HG02571 (cell line): ENCODE measurements around the gene RAB28.

Experiments used
- ATAC-seq: cut with Tn5 transposase; IDR thresholded peaks from one replicate; pipeline ENCODE4 v1.9.1; 2021; ENCODE audit warnings: mild to moderate bottlenecking, moderate library complexity; ENCODE audit not compliant: unreplicated experiment

The RAB28 gene

DNA sequence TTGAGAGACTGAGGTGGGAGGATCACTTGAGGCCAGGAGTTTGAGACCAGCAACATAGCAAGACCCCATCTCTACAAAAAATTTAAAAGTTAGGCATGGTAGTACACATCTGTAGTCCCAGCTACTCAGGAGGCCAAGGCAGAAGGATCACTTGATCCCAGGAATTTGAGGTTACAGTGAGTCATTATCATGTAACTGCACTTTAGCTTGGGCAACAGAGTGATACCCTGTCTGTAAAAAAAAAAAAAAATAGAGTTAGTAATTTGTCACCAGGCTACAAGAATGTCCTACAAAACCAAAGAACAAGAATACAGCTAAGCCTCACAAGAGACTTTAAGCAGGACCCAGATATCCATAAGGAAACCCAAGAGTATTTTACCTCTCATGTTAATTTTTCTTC lies 27.0 kb upstream of the RAB28 start:
- no peak for ATAC-seq

DNA sequence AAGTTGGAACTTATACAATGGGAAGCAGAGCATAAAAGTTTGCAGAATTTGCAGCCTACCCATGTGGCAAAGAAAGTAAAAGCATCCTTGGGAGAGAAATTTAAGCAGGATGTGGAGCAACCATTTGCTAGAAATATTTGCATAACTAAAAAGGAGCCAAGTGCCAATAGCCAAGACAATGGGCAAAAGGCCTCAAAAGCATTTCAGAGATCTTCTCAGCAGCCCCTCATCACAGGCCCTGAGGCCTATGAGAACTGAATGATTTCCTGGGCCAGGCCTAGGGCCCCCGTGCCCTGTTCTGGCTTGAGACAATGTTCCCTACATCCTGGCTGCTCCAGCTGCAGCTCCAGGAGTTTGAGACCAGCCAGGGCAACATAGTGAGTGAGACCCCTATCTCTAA lies 25.3 kb upstream of the RAB28 start:
- no peak for ATAC-seq

DNA sequence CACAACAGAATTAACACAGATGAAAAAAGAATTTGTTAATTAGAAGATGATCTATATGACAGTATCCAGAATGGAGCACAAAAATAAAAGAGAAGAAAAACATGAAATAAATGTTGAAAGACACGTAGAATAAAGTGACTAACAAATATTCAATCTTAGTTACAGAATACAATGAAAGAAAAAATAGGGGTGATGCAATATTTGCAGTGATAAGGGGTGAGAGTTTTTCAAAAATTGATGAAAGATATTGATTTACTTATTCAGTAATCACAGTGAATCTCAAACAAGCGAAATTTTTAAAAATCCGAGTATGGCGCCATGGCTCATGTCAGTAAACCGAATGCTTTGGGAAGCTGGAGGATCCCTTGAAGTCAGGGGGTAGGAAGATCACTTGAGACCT lies 20.2 kb upstream of the RAB28 start:
- ATAC-seq = no peak

DNA sequence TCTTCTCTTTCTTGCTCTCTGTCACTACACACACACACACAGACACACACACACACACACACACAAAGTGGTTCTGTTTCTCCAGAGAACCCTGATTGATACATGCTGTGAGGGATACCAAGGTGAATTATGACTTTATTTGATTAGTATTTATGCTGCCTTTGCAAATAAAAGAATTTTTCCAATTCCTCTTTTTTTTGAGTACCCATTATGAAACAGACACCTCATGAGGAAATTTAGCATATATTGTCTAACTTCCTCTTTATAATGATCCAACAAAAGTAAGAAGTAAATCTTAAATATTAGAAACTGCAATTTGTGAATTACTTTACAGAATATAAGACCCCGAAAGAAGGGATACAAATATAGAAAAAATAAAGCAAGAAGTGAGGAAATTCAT lies 14.3 kb upstream of the RAB28 start:
- no peak for ATAC-seq

DNA sequence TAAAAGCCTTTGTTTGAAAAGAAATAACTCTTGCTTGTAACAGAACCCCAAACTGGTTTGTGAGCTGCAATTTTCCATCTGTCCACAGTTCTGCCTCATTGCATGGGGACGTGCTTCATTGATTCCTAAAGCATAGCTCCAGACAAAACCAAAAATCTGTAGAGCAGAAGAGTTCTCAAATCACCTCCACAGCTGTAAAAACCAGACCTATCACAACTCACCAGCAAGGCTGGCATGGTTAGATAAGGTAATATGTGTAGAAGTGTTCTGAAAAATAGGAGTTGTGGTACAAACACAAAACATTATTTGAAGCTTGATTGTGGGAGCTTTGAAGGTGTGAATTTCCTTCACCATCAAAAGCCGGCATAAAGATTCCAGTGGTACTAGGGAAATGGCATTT lies 12.5 kb upstream of the RAB28 start:
- no peak for ATAC-seq

GRCh38 chr4:13495753-13496152 lies 11.6 kb upstream of the RAB28 start:
- no peak for ATAC-seq

GRCh38 chr4:13493793-13494192 lies 9.7 kb upstream of the RAB28 start:
- ATAC-seq = no peak

DNA sequence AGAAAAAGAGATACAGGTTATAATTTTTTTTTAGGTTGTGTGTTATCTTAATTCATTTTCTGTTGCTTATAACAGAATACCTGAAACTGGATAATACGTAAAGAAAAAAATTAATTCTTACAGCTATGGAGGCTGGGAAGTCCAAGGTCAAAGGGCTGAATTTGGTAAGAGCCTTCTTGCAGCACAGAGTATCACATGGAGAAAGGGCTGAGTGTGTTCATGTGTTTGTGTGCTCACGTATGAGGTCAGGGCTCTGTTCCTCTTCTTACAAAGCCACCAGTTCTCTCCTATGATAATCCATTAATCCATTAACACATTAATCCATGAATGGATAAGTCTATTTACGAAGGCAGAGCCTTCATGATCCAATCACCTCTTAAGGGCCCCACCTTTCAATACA lies 8.6 kb upstream of the RAB28 start:
- ATAC-seq = no peak

DNA sequence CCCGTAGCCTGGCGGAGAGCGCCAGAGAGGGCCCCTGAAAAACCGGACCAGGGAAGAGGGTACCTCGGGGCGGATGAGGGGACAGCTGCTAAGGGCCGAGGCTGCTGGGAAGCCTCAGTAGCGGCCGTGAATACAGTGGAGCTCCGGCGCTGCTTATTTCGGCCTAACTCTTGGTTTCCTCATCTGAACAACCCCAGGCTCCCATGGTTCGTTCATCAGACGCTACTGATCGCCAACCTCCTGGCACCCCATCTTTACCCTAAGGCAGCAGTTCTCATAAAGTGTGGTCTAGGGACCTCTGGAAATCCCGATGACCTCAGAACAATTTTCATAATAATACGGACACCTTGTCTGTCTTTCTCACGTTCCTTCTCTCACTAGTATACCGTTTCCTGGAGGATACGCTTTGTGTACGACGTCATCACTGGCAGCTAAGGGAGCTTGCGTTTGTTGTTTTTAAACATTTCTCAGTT lies 645 bp upstream of the RAB28 start:
- ATAC-seq = peak; percentile 27

GRCh38 chr4:13483768-13484121 lies 395 bp downstream of the RAB28 start:
- peak; percentile 21 for ATAC-seq

GRCh38 chr4:13483136-13483767 lies 888 bp downstream of the RAB28 start:
- peak; percentile 4 for ATAC-seq

- no peak for ATAC-seq
These were observed 2.6 kb downstream of the RAB28 start for GRCh38 chr4:13481569-13481968.

DNA sequence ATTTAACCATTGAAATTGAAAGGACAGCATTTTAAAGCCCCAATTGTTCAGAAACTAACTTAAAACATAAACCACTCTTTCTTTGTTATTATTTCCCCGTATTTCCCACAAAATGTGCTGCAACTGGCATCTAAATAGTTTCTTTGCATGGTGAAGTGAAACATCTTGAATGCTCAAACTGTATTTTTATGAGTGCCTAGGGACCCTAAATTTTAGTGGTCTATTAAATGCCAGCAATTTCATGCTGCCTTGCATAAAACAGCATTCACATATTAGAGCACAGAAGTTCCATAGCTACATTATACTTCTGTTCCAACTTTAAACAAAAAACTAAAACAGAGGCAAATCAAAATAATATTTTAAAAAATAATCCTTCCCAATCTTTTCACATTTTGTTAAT lies 5.4 kb downstream of the RAB28 start:
- no peak for ATAC-seq

GRCh38 chr4:13478131-13478530 lies 6.0 kb downstream of the RAB28 start:
- ATAC-seq = no peak

DNA sequence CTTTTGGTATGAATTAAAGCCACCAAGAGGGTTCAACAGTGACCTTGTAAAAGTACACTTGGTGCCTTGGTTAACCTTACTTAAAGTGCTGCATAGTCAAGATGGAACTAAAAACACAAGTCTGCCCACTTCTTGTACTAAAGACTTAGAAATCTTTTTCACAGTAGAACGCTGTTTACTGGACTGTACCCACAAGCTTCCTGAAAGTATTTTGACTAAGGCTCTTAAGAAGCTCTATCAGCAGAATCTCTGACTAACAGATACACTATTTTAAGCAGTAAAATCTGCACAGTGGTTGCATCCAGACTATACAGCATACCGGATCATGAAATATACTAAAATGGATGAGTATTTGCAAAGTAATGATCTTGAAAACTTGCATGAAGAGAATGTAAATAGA lies 7.2 kb downstream of the RAB28 start:
- ATAC-seq = no peak

GRCh38 chr4:13476152-13476551 lies 8.0 kb downstream of the RAB28 start:
- ATAC-seq = no peak

DNA sequence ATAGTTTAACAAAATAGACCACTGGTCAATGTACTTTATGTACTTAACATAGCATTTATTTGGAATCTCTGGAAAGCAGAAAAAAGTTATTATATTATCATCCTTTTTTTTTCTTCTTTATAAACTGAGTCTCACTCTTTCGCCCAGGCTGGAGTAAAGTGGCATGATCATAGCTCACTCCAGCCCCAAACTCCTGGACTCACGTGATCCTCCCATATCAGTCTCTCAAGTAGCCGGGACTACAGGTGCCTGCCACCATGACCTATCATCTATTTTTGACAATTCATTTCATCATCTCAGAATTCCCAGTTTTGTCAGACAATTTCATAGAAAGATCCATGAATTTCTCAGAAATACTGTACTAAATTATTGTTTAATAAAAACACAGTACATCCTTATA lies 12.7 kb downstream of the RAB28 start:
- ATAC-seq = no peak

GRCh38 chr4:13470379-13470778 lies 13.8 kb downstream of the RAB28 start:
- ATAC-seq = no peak

DNA sequence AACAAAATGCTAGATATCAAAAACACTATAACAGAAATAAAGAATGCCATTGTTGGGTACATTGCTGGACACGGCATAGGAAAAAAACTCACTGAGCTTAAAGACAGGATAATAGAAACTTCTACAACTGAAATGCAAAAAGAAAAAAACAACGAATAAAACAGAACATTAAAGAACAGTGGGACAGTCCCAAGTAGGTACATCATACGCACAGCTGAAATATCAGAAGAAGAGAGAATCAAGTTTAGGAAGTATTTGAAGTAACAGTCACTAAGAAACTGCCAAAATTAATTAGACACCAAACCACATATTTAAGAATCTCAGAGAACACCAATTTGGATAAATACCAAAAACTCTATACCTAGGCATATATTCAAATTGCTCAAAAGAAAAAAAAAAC lies 19.2 kb downstream of the RAB28 start:
- ATAC-seq = no peak

- no peak for ATAC-seq
These were observed 19.6 kb downstream of the RAB28 start for GRCh38 chr4:13464543-13464942.

GRCh38 chr4:13461191-13461905 lies 22.8 kb downstream of the RAB28 start:
- no peak for ATAC-seq

GRCh38 chr4:13455411-13455810 lies 28.7 kb downstream of the RAB28 start:
- ATAC-seq = no peak

DNA sequence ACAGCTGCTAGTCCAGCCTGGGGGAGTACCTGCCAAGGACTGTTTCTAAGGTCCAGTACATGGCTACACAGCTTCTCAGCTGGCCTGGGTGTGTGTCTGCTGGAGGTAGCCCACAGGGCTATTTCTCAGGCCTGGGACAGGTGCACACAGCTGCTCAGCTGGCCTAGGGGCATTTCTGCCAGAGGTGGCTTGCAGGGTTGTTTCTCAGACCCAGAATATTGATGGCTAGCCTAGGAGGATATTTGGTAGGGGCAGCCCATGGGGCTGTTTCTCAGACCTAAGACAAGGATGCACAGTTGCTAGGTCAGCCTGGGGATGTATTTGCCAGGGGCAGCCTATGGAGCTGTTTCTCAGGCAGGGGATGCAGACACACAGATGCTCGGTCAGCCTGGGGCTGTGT lies 29.4 kb downstream of the RAB28 start:
- no peak for ATAC-seq
